Testis (tissue), 3 donors: Measurements from ENCODE around the gene ANXA10. TPM values are rescaled to one million over a fixed set of nuclear protein-coding genes. Genes with fewer than 3 reads are reported as not detected.

Source experiments
- DNase-seq: peaks from one replicate; pipeline ENCODE4 v3.0.0-alpha.2; 2019
- H3K27ac ChIP-seq, 2 donors: fragments of 200-600 bp; sonication (generic); one replicate each; pipeline ENCODE4 v1.5.1; 2019
- H3K27me3 ChIP-seq: fragments of 200-600 bp; sonication (generic); one replicate; pipeline ENCODE4 v1.5.1; 2019
- H3K36me3 ChIP-seq: fragments of 200-600 bp; sonication (generic); one replicate; pipeline ENCODE4 v1.5.1; 2017; ENCODE audit warnings: low read depth; ENCODE audit errors: missing control alignments
- H3K4me1 ChIP-seq: fragments of 200-600 bp; sonication (generic); one replicate; pipeline ENCODE4 v1.5.1; 2019
- H3K4me3 ChIP-seq, 2 donors: fragments of 200-600 bp; sonication (generic); one replicate each; pipeline ENCODE4 v1.5.1; 2017 to 2019
- H3K9me3 ChIP-seq: fragments of 200-600 bp; sonication (generic); one replicate; pipeline ENCODE4 v1.5.1; 2017
- POLR2A ChIP-seq: fragments of 450-650 bp; IDR thresholded peaks from one replicate; pipeline ENCODE4 v1.6.1; 2017; ENCODE audit warnings: antibody characterized with exemption, mild to moderate bottlenecking, moderate library complexity
- WGBS, 2 donors: methylation state at CpG; one replicate each; pipeline ENCODE4 v1.1.5; 2018; 5-methylcytosine and 5-hydroxymethylcytosine counted together
- intact Hi-C: fragments of 100-400 bp; cut with DNase I; formaldehyde crosslinking; loops from one replicate; pipeline ENCODE4 v1.15.1; 2023; ENCODE audit warnings: low total_unique reads
- polyA plus RNA-seq: library from polyadenylated mRNA; stranded (reverse); fragments of 350-450 nt; fragmentation: Illumina TruSeq; extraction: RNeasy Lipid Tissue Mini Kit (QIAGEN cat#74804); gene quantifications from one replicate; pipeline ENCODE4 v1.2.3, GENCODE V29; 2014; ENCODE audit warnings: low read depth, low replicate concordance; ENCODE audit not compliant: insufficient read depth
- total RNA-seq, 2 donors: library from RNA; depleted of rRNA; stranded (reverse); fragments of >200 nt; gene quantifications; one replicate each; pipeline ENCODE4 v1.2.3, GENCODE V29; 2016
- TF ChIP-seq, protein P1 (sequence below), 3 experiments: fragments of 450-650 bp in 2 of 3; fragments of 200-600 bp in 1 of 3; sonication (generic) in 1 of 3; IDR thresholded peaks; one replicate each; pipeline ENCODE4 v1.5.1; 2016 to 2019; ENCODE audit warnings: antibody characterized with exemption in 3 of 3, mild to moderate bottlenecking in 2 of 3, moderate library complexity in 1 of 3

Gene ANXA10
- total and polyA plus RNA-seq, 3 donors from 2014 or later, result 0.25 to 2.7 (median 0.71) TPM

- H3K4me1 ChIP-seq, result no peaks in the 10 kb centered on the region
- H3K36me3 ChIP-seq, result no peaks in the 10 kb centered on the region
- no peaks in the 10 kb centered on the region for H3K27me3 ChIP-seq
- DNase-seq, result no peak
- H3K4me3 ChIP-seq, result no peak overlapping the region
- 90 to 96% methylated on average over 3 of the region's 3 CpGs for WGBS, 2 donors
- no peaks in the 10 kb centered on the region for H3K9me3 ChIP-seq
- intact Hi-C loops, result no loop called here
- no peak overlapping the region for H3K27ac ChIP-seq
- TF ChIP-seq, protein P1, sequence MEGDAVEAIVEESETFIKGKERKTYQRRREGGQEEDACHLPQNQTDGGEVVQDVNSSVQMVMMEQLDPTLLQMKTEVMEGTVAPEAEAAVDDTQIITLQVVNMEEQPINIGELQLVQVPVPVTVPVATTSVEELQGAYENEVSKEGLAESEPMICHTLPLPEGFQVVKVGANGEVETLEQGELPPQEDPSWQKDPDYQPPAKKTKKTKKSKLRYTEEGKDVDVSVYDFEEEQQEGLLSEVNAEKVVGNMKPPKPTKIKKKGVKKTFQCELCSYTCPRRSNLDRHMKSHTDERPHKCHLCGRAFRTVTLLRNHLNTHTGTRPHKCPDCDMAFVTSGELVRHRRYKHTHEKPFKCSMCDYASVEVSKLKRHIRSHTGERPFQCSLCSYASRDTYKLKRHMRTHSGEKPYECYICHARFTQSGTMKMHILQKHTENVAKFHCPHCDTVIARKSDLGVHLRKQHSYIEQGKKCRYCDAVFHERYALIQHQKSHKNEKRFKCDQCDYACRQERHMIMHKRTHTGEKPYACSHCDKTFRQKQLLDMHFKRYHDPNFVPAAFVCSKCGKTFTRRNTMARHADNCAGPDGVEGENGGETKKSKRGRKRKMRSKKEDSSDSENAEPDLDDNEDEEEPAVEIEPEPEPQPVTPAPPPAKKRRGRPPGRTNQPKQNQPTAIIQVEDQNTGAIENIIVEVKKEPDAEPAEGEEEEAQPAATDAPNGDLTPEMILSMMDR (IDR thresholded peaks at IDR 0.05), result no peak
These were observed 34.9 kb upstream of the ANXA10 start for GRCh38 chr4:168057412-168057811.

DNA sequence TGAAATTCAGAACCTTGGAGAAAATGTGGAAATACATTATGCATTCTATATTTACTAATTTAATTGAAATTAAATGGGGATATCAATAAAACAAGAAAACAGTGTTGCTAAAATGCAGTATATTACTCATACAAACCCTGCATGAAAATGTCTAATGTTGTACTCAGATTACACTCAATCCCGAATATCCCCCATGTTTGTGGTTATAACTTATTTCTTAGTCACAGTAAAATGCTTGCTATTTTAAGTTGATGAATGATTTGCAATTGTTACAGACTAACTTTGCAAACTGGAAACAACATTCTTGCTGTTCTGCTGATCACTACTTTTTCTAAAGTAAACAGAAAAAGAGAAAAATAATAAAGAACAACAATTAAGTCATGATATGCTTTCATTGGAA, 33.1 kb upstream of the ANXA10 start:
- no peak for TF ChIP-seq POLR2A
- TF ChIP-seq, protein P1 (IDR thresholded peaks at IDR 0.05), result no peak
- intact Hi-C loops, result no loop called here
- H3K4me1 ChIP-seq, result no peaks in the 10 kb centered on the region
- H3K36me3 ChIP-seq, result no peaks in the 10 kb centered on the region
- no peaks in the 10 kb centered on the region for H3K27me3 ChIP-seq
- H3K4me3 ChIP-seq, result no peak overlapping the region
- 90 to 94% methylated on average over 1 of the region's 1 CpG for WGBS, 2 donors
- H3K27ac ChIP-seq, result no peak overlapping the region
- no peaks in the 10 kb centered on the region for H3K9me3 ChIP-seq
- DNase-seq, result no peak

DNA sequence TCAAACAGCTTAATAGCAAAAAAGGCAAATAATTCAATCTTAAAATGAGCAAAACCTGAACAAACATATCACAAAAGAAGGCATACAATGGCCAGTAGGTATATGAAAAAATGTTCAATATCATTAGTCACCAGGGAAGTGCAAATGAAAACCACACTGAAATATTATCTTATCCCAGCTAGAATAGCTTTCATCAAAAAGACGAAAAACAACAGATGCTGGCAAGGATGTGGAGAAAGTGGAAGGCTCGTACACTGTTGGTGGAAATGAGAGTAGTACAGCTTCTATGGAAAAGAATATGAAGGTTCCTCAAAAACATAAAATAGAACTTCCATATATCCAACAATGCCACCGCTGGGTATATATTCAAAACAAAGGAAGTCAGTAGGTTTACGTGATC, 29.3 kb upstream of the ANXA10 start:
- Histone ChIP-seq H3K27me3 (no peaks in the 10 kb centered on the region), H3K4me3 (no peak overlapping the region), H3K9me3 (no peaks in the 10 kb centered on the region), H3K27ac (no peak overlapping the region), H3K36me3 (no peaks in the 10 kb centered on the region), H3K4me1 (no peaks in the 10 kb centered on the region)
- WGBS, 2 donors, result 87 to 93% methylated on average over 4 of the region's 4 CpGs
- TF ChIP-seq POLR2A, result no peak
- TF ChIP-seq, protein P1 (IDR thresholded peaks at IDR 0.05), result no peak
- no peak for DNase-seq
- intact Hi-C loops, result no loop called here

- no peak for DNase-seq
- Histone ChIP-seq H3K4me3 (no peak overlapping the region), H3K27ac (no peak overlapping the region), H3K36me3 (no peaks in the 10 kb centered on the region), H3K4me1 (no peaks in the 10 kb centered on the region), H3K9me3 (no peaks in the 10 kb centered on the region), H3K27me3 (no peaks in the 10 kb centered on the region)
- intact Hi-C loops, result no loop called here
- TF ChIP-seq, protein P1 (IDR thresholded peaks at IDR 0.05), result no peak
- TF ChIP-seq POLR2A, result no peak
- WGBS, 2 donors, result 91 to 97% methylated on average over 1 of the region's 1 CpG
These were observed 21.4 kb upstream of the ANXA10 start for GRCh38 chr4:168070903-168071302.

DNA sequence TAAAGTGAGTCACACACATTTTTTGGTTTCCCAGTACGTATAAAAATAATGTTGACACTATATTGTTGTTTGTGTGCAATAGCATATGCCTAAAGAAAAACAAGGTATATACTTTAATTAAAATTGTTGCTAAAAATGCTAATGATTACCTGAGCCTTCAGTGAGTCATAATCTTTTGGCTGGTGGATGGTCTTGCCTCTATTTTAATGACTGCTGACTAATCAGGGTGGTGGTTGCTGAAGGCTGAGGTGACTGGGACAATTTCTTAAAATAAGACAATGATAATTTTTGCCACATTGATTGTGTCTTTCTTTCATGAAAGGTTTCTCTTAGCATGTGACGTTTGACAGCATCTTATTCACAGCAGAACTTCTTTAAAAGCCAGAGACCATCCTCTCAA, 21.0 kb upstream of the ANXA10 start:
- H3K4me1 ChIP-seq, result no peaks in the 10 kb centered on the region
- intact Hi-C loops, result no loop called here
- TF ChIP-seq POLR2A, result no peak
- TF ChIP-seq, protein P1 (IDR thresholded peaks at IDR 0.05), result no peak
- no peak overlapping the region for H3K27ac ChIP-seq
- no peaks in the 10 kb centered on the region for H3K36me3 ChIP-seq
- WGBS, 2 donors, result 75 to 90% methylated on average over 2 of the region's 2 CpGs
- no peak overlapping the region for H3K4me3 ChIP-seq
- no peak for DNase-seq
- H3K9me3 ChIP-seq, result no peaks in the 10 kb centered on the region
- no peaks in the 10 kb centered on the region for H3K27me3 ChIP-seq
